GM18909 (cell line): ENCODE measurements around the gene PCDHGC4.

ENCODE experiments used
- ATAC-seq: cut with Tn5 transposase; IDR thresholded peaks from one replicate; pipeline ENCODE4 v1.9.1; 2021; ENCODE audit warnings: mild to moderate bottlenecking; ENCODE audit not compliant: unreplicated experiment, poor library complexity

The PCDHGC4 gene

DNA sequence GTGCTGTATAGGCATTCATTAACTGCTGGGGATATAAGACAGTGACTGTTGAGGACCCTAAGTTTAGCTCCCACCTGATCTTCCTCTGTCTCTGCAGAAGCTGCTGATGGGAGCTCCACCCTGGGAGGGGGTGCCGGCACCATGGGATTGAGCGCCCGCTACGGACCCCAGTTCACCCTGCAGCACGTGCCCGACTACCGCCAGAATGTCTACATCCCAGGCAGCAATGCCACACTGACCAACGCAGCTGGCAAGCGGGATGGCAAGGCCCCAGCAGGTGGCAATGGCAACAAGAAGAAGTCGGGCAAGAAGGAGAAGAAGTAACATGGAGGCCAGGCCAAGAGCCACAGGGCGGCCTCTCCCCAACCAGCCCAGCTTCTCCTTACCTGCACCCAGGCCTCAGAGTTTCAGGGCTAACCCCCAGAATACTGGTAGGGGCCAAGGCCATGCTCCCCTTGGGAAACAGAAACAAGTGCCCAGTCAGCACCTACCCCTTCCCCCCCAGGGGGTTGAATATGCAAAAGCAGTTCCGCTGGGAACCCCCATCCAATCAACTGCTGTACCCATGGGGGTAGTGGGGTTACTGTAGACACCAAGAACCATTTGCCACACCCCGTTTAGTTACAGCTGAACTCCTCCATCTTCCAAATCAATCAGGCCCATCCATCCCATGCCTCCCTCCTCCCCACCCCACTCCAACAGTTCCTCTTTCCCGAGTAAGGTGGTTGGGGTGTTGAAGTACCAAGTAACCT is 26.2 kb downstream of the PCDHGC4 start:
- ATAC-seq, result peak; percentile 30

DNA sequence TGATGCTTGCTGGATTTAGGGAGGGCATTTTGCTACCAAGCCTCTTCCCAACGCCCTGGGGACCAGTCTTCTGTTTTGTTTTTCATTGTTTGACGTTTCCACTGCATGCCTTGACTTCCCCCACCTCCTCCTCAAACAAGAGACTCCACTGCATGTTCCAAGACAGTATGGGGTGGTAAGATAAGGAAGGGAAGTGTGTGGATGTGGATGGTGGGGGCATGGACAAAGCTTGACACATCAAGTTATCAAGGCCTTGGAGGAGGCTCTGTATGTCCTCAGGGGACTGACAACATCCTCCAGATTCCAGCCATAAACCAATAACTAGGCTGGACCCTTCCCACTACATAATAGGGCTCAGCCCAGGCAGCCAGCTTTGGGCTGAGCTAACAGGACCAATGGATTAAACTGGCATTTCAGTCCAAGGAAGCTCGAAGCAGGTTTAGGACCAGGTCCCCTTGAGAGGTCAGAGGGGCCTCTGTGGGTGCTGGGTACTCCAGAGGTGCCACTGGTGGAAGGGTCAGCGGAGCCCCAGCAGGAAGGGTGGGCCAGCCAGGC is 27.0 kb downstream of the PCDHGC4 start:
- ATAC-seq, result no peak

DNA sequence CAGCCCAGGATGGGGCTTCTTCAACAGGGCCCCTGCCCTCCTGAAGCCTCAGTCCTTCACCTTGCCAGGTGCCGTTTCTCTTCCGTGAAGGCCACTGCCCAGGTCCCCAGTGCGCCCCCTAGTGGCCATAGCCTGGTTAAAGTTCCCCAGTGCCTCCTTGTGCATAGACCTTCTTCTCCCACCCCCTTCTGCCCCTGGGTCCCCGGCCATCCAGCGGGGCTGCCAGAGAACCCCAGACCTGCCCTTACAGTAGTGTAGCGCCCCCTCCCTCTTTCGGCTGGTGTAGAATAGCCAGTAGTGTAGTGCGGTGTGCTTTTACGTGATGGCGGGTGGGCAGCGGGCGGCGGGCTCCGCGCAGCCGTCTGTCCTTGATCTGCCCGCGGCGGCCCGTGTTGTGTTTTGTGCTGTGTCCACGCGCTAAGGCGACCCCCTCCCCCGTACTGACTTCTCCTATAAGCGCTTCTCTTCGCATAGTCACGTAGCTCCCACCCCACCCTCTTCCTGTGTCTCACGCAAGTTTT is 27.6 kb downstream of the PCDHGC4 start:
- ATAC-seq, result peak; percentile 30

DNA sequence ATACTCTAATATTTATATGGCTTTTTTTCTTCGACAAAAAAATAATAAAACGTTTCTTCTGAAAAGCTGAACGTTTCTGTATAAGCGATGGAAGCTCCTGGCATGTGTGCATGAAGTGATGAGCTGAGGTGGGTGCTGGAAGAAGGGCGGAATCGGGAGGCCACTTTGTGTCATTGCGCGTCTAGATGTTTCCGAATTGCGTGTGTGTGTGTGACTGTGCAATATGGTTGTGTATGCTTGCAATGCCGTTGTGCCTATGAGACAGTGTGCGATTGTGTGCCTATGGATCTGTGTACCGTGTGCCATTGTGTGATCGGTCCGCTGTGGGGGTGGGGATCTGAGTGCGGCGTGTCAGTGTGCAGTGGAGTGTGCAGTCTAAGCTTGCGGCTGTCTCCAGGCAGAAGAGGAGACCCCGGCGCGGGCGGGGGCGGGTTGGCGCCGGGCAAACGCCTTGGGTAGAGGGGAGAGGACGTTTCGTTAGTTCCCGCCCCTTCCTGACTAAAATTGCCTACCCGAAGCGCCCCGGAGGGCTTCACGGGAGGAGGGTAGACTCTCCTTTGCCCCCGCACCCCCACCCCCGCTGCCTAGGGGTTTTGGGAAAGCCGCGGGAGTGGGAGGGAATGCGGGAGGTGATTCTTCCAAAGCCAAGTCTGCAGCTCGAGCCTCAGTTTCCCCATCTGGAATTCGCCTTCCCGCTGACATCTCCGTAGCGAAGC is 28.2 kb downstream of the PCDHGC4 start:
- no peak for ATAC-seq

DNA sequence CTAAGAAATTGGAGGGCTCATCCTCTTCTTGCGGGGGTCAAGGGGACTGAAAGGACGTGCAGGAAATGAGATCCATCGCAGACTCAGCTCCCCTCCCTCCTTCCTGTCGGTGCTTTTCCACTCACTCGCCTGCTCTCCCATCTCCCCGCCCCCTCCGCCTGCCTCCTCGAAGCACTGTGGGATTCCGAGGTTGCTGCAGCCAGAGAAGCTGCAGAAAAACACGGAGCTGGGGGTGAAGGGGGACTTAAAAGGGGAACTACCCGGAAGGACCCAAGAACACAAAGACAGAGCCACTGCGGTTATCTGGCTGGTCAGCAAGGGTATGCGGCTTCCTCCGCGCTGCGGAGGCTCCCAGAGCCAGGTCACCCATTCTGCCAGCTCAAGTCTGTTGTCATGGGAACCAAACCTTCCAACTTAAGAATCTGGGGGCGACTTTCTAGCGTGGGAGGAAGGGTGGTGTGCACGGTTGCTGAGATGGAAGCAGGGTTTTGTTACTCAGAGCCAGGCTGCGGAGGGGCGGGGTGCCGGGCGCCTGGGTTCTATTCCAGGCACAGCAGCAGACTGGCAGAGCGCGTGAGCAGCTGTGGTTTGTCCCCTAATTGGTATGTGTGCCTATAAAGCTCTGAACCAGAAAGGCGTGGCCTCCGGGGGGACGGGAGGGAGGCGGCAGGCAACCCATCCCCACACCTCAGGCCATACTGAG is 28.9 kb downstream of the PCDHGC4 start:
- ATAC-seq, result peak; percentile 38

DNA sequence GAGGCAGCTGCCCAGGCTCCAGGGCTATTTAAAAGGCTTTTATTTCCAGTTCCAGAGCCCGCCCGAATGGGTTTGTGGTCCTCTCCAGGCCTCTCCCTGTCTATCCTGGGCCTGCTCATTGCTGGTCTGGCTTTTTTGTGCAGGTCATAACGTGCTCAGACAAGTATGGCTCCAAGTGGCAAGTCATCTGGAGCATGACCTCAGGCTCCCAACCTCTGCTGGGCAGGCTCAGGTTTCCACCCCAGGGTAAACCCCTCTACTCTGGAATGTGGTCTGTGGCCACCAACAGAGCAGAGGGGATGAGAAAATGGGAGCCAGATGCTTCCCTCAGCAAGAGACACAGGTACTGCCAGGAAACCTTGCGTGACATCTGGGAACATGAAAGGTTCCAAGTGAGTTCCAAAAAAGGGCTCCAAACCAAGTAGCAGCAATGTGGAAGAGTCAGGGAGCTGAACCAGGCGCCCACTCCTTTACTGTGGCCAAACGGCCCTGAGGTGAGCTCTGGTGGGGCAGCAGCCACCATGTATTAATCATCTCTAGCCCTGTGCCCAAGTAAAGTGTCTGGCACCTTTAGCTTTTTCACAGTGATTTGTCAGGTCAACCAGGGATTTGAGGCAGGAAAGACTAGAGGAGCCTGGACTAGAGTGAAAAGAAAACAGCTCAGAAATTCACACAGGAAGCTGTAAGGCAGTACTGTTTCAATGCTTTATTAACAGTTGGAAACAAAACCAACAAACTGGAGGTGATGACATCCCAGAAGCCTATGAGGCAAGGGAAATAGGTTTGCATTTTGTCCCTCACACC is 29.7 kb downstream of the PCDHGC4 start:
- ATAC-seq, result peak; percentile 9

DNA sequence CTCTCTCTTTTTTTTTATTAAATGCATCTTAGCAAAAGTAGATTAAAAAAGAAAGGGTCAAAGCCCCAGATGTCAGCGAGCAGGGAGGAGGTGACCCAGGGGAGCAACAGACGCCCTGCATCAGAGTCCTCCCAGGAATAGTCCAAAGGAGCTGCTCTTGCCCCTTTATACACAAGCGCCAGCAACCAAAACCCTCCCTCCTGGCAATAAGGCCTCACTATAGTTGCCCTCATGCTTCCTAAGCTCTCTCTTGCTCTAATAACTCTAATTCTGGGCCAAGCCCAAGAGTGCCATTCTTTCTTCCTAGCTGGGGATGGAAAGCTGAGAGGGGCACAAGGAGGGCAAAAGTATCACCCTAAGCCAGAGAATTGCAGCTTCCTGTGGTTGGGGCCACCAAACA is 30.3 kb downstream of the PCDHGC4 start:
- ATAC-seq, result no peak

DNA sequence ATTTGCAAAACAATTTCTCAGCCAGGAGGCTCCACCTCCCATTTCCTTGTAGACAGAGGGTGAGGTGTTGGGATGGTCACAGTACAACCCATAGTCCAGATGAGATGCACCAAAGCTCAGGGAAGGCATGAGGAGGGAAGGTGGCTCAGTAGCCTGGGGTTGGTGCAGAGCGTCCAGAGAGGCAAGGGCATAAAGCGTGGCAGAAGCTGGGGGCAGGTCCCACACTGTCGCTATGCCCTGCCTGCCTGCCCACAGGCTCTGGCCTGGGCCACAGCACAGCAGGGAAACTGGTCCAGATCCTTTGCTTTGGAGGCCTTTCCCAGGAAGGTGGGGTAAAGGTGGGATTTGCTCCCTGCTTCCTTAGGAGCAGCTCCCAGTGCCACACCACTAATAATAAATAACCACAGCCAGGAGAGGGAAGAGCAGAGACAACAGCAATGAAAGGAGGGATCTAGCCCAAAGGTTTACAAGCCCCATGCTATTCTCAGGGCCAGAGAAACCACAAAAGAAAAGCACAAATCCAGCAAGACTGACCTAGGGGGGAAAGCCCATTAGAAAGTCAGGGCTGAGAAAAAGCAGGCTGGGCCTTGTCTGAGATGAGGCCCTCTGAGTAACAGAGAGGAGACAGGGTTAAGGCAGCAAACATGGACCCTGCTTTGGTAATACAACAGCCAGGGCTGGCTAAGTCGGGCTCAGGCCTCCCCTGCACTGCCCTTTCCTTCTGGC is 31.3 kb downstream of the PCDHGC4 start:
- no peak for ATAC-seq

DNA sequence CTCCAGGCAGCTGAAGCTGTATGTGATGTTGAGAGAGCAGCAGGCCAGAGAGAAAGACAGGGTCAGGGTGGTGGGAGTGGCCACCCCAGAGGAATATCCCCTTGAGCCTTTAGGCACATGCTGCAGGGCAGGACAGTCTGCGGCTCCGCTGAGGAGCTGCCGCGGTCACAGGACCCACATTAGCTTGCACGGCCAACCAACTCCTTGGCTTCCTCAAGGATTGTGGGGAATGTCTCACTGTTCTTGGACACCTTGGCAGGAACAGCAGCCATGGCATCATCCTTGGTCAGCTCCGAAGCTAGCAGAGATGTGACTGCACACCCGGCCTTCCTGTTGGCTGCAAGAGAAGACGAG is 31.8 kb downstream of the PCDHGC4 start:
- ATAC-seq, result no peak

DNA sequence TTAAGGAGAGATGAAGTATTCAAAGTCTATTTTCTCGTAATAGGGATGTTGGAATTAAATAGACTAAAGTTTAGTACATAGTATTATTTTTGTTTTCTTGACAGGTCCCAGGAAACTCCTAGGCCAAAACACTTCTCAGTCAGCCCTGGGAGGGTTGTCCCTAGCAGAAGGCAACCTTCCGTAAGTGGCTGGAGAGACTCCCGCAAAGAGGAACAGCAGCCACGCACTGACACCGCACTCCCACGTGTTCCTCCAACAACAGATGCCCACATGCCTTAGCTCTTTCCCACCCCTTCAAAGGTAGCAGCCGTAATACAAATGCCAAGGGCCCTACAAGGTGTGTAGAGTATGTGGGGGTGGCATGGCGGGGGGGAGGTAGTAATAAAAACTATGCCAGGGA is 32.5 kb downstream of the PCDHGC4 start:
- ATAC-seq, result no peak

DNA sequence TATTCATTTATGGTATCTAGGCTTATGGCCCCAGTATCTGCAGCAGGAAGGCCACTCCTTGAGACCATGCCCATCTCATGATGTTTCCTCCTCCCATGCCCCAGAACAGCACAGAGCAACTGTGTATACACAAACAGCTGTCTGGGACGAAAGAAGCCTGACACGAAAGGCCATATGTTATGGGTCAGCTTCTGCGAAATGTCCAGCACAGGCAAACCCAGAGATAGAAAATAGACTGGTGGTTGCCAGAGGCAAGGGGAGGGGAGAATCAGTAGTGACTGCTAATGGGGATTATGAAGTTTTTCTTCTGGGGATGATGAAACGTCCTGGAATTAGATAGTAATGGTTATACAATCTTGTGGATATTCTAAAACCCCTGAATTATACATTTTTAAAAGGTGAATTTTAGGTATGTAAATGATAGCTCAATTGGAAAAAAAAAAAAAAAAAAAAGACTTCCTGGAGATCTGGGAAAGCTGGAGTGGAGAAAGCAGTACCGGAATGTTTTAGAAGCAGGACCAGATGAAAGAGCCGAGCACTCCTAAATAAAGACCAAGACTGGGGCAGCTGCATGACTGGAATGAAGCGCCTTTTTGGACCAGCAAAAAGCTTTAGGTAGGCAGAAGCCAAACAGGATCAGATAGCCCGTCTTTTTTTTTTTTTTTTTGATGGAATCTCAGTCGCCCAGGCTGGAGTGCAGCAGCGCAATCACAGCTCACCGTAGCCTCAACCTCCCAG is 33.2 kb downstream of the PCDHGC4 start:
- ATAC-seq, result no peak

DNA sequence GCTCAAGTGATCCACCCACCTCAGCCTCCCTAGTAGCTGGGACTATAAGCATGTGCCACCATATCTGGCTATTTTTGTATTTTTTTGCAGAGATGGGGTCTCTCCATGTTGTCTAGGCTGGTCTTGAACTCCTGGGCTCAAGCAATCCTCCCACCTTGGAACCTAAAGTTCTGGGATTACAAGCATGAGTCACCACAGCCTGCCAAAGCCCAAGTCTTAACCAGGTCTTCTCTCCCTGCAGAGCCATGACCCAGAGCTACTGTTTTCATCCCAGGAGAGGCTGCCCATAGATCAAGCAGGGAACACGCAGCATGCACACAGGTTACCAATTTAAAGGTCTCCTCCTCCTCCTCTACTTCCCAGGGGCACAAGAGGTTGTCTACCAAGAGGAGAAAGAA is 33.8 kb downstream of the PCDHGC4 start:
- no peak for ATAC-seq

DNA sequence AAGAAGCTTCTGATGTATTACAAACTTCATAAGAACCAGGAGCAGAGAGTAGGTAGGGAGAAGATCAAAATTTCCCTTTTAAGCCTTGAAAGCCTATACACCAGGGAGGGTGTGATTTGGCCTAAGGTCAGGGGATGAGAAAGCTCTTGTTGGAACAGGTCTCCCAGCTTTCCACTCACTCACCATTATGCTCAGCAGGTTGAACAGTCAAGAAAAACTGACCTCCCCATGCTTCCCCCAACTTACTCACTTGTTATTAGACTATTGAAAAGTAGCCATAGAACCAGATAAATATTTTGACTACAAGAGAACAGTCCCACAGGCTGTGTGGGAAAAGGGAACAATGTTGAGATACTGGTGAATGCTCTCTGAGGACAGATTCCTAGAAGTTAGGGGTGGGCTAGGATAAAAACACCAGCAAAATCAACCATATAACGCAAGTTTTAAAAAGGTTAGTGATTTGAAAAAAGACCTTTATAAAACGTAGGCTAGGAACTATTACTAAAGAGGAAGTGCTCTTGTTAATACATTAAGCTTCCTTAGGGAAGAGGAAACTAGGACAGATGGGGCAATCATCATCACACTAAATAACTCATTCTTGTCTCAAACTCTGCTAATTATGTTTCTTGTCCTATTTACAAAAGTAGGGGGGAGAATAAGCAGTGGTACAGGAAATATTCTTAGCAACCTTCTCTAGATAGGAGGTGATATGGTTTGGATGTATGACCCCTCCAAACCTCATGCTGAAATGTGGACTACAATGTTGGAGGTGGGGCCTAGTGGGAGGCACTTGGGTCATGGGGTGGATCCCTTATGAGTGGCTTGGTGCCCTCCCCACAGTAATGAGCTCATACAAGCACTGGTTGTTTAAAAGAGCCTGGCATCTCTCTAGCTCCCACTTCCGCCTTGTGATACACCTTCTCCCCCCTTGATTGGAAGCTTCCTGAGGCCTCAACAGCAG is 35.1 kb downstream of the PCDHGC4 start:
- no peak for ATAC-seq

DNA sequence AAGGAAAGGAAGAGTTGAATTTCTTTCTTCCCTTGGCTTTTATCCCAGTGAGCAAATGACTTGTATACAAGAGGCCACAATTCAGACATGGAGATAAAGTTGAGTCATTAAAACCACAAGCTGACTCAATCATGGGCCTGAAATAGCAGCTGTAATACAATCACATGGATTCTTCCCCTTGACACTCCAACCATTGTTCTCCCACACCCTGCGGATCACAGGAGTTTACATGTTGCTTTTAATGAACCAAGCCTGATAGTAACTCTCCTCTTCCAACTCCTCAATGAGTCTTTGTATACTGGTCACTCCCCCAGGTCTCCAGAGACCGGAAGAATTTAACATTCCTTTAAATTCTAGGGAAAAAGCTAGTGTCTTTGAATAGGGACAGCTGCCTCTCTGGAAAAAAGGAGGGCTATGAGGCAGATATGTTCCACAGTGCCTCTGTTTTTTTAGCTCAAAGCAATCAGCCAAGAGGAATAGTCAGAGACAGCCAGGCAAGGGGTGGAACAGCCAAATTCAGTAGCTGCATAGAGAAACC is 36.5 kb downstream of the PCDHGC4 start:
- ATAC-seq, result no peak

DNA sequence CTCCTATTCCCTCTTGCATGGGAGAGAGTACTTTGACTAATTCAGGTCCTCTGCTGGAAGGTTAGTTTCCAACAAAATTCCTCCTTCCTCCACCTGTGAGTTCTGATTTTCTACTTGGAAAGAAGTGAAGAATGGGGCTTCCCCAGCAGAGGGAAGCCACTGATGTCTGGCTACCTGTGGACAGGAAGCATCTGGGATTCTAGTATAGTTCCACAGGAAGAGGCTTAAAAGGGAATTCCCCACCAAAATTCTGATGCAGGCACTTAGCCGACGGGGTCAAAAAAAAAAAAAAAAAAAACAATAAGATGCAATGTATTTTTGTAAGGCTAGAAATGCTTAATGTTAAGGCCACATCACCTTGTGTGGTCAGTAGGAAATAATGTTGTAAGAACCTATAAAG is 37.5 kb downstream of the PCDHGC4 start:
- ATAC-seq, result no peak

DNA sequence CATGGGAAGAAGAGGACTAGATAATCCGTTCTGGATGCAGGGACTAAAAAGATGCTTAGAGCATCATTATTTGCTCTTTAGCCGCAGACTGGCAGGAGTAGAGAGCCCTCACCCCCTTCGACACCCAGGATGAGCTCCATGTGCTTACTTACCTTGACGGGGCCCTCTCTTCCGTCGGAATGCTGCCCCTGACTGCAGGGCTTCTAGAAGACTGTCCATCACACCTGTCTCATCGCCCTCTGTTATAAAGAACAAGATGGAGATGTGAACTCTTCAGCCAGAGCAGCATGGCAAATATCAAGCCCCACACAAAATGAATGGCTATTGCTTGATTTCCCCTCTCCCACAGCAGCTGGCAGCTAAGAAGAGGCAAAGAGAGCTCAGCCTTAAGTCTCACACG is 39.2 kb downstream of the PCDHGC4 start:
- no peak for ATAC-seq
